A549 treated with AZD9567 at 1 μM for 4 hours (cell line): ENCODE results near the gene ITM2A. TPM values are rescaled to one million over a fixed set of nuclear protein-coding genes. Genes with fewer than 3 reads are reported as not detected.

Experiments used
- total RNA-seq: library from RNA; stranded (reverse); fragments of 200-300 nt; extraction: Qiagen RNA extraction; gene quantifications from 5 replicates; pipeline ENCODE4 v1.2.3, GENCODE V29; 2022; ENCODE audit not compliant: insufficient read depth

The ITM2A gene
- 0.07 to 0.14 TPM in 2 of 5 replicates, not detected in the others for total RNA-seq

DNA sequence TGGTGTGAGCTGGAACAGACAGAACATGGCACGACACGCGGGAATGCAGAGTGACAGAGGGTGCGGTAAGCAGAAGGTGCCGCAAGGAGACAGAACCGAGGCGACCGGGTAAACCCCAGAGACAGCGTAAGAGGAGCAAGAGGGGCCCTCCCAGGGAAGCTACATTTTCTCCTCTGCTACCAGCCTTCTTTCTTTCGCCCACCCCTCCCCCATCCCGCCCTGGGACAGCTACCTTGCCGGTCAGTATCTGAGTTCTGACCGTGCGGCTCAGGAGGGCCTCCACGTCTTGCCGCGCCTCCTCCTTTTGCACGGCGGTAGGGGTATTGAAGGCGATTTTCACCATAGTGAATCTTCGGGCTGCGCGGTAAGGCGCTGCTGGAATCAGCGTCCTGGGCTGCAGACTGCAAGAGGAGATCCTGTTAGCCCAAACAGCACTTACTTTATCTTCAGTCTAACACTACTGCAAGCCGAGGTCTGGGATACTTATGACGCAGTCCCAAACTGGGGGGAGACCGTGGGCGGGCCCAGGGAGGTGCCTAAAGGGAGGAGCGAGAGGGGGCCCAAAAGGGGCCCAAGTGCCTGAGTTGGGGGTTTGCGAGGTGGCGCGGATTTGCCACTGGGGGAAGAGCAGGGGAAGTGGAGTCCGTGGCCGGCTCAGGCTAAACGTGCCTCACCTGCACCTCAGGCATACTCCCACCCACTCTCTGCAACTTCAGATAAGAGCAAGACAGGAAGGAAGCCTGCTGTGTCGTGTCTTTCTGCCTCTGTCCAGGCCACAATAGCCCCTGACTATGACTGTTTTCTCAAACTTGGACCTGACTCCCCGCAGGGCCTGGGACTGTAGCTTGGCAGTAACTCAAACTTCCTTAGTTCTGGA, at the start of gene ITM2A:
Gene ITM2A (minus strand): TSS at position 462 of the 877 bp plus-strand sequence. CDS start 119 bp downstream, at position 343.

Other genes starting within 250 kb of the ITM2A start
- gene GPR174, start 222.6 kb downstream of the ITM2A start, total RNA-seq = not detected in 5 replicates